ENCODE measurements around the gene CLSTN3. TPM values are rescaled to one million over a fixed set of nuclear protein-coding genes. Genes with fewer than 3 reads are reported as not detected.

CLSTN3 gene
- total and polyA plus RNA-seq, 10 of the 15 experiments (the other 5 are each of a cell fraction or from before 2014, with no cell fraction given) = 0.09 to 35.9 (median 11.3) TPM

DNA sequence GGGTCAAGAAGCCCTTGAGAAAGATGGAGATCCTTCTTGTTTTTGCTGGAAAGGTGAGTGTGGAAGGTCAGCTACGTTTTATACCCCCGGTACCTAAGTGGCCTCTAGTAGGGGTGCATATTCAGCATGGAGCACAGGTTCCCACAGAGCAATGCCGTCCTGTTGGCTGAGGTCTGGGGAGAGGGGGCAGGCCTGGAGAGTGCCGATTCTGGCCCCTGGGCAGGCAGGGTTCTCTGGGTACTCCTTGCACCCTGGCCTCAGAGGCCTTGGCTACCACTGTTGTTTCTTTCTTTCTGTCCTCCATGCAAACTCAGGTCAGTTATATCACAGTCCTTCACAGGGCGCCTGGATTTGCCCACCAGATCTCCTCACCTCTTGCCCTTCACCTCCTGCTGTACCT, 10.0 kb upstream of the CLSTN3 start (continued):
- TF ChIP-seq, protein P1, sequence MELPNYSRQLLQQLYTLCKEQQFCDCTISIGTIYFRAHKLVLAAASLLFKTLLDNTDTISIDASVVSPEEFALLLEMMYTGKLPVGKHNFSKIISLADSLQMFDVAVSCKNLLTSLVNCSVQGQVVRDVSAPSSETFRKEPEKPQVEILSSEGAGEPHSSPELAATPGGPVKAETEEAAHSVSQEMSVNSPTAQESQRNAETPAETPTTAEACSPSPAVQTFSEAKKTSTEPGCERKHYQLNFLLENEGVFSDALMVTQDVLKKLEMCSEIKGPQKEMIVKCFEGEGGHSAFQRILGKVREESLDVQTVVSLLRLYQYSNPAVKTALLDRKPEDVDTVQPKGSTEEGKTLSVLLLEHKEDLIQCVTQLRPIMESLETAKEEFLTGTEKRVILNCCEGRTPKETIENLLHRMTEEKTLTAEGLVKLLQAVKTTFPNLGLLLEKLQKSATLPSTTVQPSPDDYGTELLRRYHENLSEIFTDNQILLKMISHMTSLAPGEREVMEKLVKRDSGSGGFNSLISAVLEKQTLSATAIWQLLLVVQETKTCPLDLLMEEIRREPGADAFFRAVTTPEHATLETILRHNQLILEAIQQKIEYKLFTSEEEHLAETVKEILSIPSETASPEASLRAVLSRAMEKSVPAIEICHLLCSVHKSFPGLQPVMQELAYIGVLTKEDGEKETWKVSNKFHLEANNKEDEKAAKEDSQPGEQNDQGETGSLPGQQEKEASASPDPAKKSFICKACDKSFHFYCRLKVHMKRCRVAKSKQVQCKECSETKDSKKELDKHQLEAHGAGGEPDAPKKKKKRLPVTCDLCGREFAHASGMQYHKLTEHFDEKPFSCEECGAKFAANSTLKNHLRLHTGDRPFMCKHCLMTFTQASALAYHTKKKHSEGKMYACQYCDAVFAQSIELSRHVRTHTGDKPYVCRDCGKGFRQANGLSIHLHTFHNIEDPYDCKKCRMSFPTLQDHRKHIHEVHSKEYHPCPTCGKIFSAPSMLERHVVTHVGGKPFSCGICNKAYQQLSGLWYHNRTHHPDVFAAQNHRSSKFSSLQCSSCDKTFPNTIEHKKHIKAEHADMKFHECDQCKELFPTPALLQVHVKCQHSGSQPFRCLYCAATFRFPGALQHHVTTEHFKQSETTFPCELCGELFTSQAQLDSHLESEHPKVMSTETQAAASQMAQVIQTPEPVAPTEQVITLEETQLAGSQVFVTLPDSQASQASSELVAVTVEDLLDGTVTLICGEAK (IDR thresholded peaks at IDR 0.05; ENCODE audit: borderline replicate concordance) = no peak
- no peak for TF ChIP-seq RBBP5 (conservative IDR thresholded peaks at IDR 0.05)
- TF ChIP-seq SIN3A (IDR thresholded peaks at IDR 0.05; ENCODE audit: low read depth, low read length) = no peak

DNA sequence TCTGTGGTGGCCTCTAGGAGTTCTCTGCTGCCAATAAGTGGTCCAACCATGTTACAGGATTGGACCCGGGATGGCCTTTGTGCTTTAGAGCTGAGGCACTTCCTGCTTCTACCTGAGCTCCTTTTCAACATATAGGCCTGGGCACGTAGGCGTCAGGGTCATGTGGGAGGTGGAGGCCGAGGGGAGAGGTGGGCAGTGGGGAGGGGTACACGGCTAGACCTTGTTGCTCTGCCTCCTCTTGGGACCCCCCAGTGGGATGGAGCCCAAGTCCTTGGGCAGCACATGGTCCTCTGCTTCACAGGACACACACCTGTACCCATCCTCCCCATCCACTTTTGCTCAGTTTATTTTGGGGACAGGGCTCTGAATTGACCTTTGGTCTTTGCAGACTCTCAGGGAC, 8.8 kb upstream of the CLSTN3 start:
- intact Hi-C loops (cut with micrococcal nuclease; ENCODE audit: unreplicated experiment) (no loop called here), in situ Hi-C loops (cut with MboI) (no loop called here)
- H3K4me3 ChIP-seq = no peak overlapping the region
- H3K27ac ChIP-seq (ENCODE audit: control insufficient read depth, insufficient read depth) = no peak overlapping the region
- ChIA-PET POLR2A (no interaction called here), SMC1A (ENCODE audit: uncharacterized antibody, unreplicated experiment) (no interaction called here), CTCF (interaction anchor here (1.1 to 5.1 kb wide), 2 partner anchors 8 to 13 kb away, joined by 3 to 21 read pairs; no protein-coding TSS in a partner anchor), RAD21 (ENCODE audit: unreplicated experiment) (no interaction called here)
- DNase-seq (ENCODE audit: low read depth, low spot score) (no peak), ATAC-seq (no peak), FAIRE-seq (no peak)
- no peaks in the 10 kb centered on the region for H4K20me1 ChIP-seq (ENCODE audit: control insufficient read depth, insufficient read depth)
- H2AFZ ChIP-seq (ENCODE audit: control insufficient read depth, low read depth, low read length) = no peak overlapping the region
- no peak overlapping the region for H3K9ac ChIP-seq (ENCODE audit: control insufficient read depth, insufficient read depth, low read length)
- no peak overlapping the region for H3K4me2 ChIP-seq (ENCODE audit: control insufficient read depth, insufficient read depth)
- no peaks in the 10 kb centered on the region for H3K4me1 ChIP-seq (ENCODE audit: control insufficient read depth, insufficient read depth, low read length)
- peaks cover 0 to 21% of the 10 kb centered on the region in 2 experiments; a peak in 2 of 4 replicates for H3K36me3 ChIP-seq (ENCODE audit: control insufficient read depth in 2 of 2, insufficient read depth in 2 of 2, low read length in 1 of 2)
- H3K27me3 ChIP-seq (replicated peaks in 1 of 2; ENCODE audit: control insufficient read depth in 2 of 2, insufficient read depth in 2 of 2, low read length in 1 of 2) = no peaks in the 10 kb centered on the region
- no peak for TF ChIP-seq NFIC (IDR thresholded peaks at IDR 0.05; ENCODE audit: low read depth, low read length)
- no peaks in the 10 kb centered on the region for H3K79me2 ChIP-seq (ENCODE audit: control insufficient read depth, insufficient read depth, low read length)
- WGBS (ENCODE audit: insufficient coverage, insufficient replicate concordance, low lambda C conversion rate, missing lambda C conversion rate) = 93% methylated on average over 5 of the region's 5 CpGs
- no TSS peak for BruUV-seq (replicated peaks)
- no peaks in the 10 kb centered on the region for H3K9me3 ChIP-seq (replicated peaks; ENCODE audit: control insufficient read depth, insufficient read depth, low read length)
